Measurements from ENCODE around the gene NEDD4L. TPM values are rescaled to one million over a fixed set of nuclear protein-coding genes. Genes with fewer than 3 reads are reported as not detected.
"Not testable (repeated sequence)": the region's sequence is repeated elsewhere in the genome, so short reads cannot be mapped to it uniquely, and the experiment has no call there.

Gene NEDD4L
- total and polyA plus RNA-seq, 2 donors, result 15.1 to 56.9 TPM

- Histone ChIP-seq H3K4me3 (ENCODE audit: low read depth, low read length) (no peak overlapping the region), H3K27ac (ENCODE audit: low read depth) (no peak overlapping the region), H3K36me3 (ENCODE audit: insufficient read depth) (no peaks in the 10 kb centered on the region), H3K4me1 (ENCODE audit: insufficient read depth) (peaks cover 3% of the 10 kb centered on the region)
- 64% methylated on average over 2 of the region's 2 CpGs for WGBS
- no peak for DNase-seq (ENCODE audit: extremely low spot score)
Observed at GRCh38 chr18:58264840-58265239, 220.8 kb downstream of the NEDD4L start.

- WGBS, result 94% methylated on average over 3 of the region's 3 CpGs
- not testable (repeated sequence) for DNase-seq (ENCODE audit: extremely low spot score); H3K4me1 ChIP-seq (ENCODE audit: insufficient read depth); H3K36me3 ChIP-seq (ENCODE audit: insufficient read depth); H3K27ac ChIP-seq (ENCODE audit: low read depth); H3K4me3 ChIP-seq (ENCODE audit: low read depth, low read length)
Observed at GRCh38 chr18:58265489-58265888, 221.5 kb downstream of the NEDD4L start.

- H3K36me3 ChIP-seq (ENCODE audit: insufficient read depth), result no peaks in the 10 kb centered on the region
- no peak for DNase-seq (ENCODE audit: extremely low spot score)
- peaks cover 3% of the 10 kb centered on the region for H3K4me1 ChIP-seq (ENCODE audit: insufficient read depth)
- no peak overlapping the region for H3K4me3 ChIP-seq (ENCODE audit: low read depth, low read length)
- 75% methylated on average over 1 of the region's 1 CpG for WGBS
- H3K27ac ChIP-seq (ENCODE audit: low read depth), result no peak overlapping the region
Observed at GRCh38 chr18:58266291-58266690, 222.3 kb downstream of the NEDD4L start.

GRCh38 chr18:58267493-58267892 is 223.5 kb downstream of the NEDD4L start:
- Histone ChIP-seq H3K4me1 (ENCODE audit: insufficient read depth) (peaks cover 3% of the 10 kb centered on the region), H3K27ac (ENCODE audit: low read depth) (no peak overlapping the region), H3K36me3 (ENCODE audit: insufficient read depth) (no peaks in the 10 kb centered on the region), H3K4me3 (ENCODE audit: low read depth, low read length) (no peak overlapping the region)
- 89% methylated on average over 6 of the region's 6 CpGs for WGBS
- DNase-seq (ENCODE audit: extremely low spot score), result no peak

GRCh38 chr18:58268849-58269248 is 224.8 kb downstream of the NEDD4L start:
- no peak for DNase-seq (ENCODE audit: extremely low spot score)
- WGBS, result 62% methylated on average over 2 of the region's 2 CpGs
- Histone ChIP-seq H3K4me1 (ENCODE audit: insufficient read depth) (no peaks in the 10 kb centered on the region), H3K4me3 (ENCODE audit: low read depth, low read length) (no peak overlapping the region), H3K27ac (ENCODE audit: low read depth) (no peak overlapping the region), H3K36me3 (ENCODE audit: insufficient read depth) (no peaks in the 10 kb centered on the region)

GRCh38 chr18:58269931-58270330 is 225.9 kb downstream of the NEDD4L start:
- DNase-seq (ENCODE audit: extremely low spot score), result peak; percentile 84
- WGBS, result 83% methylated on average over 5 of the region's 5 CpGs
- no peak overlapping the region for H3K27ac ChIP-seq (ENCODE audit: low read depth)
- H3K36me3 ChIP-seq (ENCODE audit: insufficient read depth), result no peaks in the 10 kb centered on the region
- H3K4me1 ChIP-seq (ENCODE audit: insufficient read depth), result no peaks in the 10 kb centered on the region
- H3K4me3 ChIP-seq (ENCODE audit: low read depth, low read length), result no peak overlapping the region

- Histone ChIP-seq H3K4me1 (ENCODE audit: insufficient read depth) (no peaks in the 10 kb centered on the region), H3K4me3 (ENCODE audit: low read depth, low read length) (no peak overlapping the region), H3K36me3 (ENCODE audit: insufficient read depth) (no peaks in the 10 kb centered on the region), H3K27ac (ENCODE audit: low read depth) (no peak overlapping the region)
- 90% methylated on average over 4 of the region's 4 CpGs for WGBS
- DNase-seq (ENCODE audit: extremely low spot score), result no peak
Observed at GRCh38 chr18:58270396-58270795, 226.4 kb downstream of the NEDD4L start.

GRCh38 chr18:58271770-58272169 is 227.7 kb downstream of the NEDD4L start:
- H3K4me1 ChIP-seq (ENCODE audit: insufficient read depth), result no peaks in the 10 kb centered on the region
- no peak overlapping the region for H3K4me3 ChIP-seq (ENCODE audit: low read depth, low read length)
- no peaks in the 10 kb centered on the region for H3K36me3 ChIP-seq (ENCODE audit: insufficient read depth)
- no peak overlapping the region for H3K27ac ChIP-seq (ENCODE audit: low read depth)
- 76% methylated on average over 2 of the region's 2 CpGs for WGBS
- no peak for DNase-seq (ENCODE audit: extremely low spot score)

- H3K36me3 ChIP-seq (ENCODE audit: insufficient read depth), result no peaks in the 10 kb centered on the region
- DNase-seq (ENCODE audit: extremely low spot score), result no peak
- H3K4me1 ChIP-seq (ENCODE audit: insufficient read depth), result no peaks in the 10 kb centered on the region
- WGBS, result 88% methylated on average over 6 of the region's 6 CpGs
- H3K27ac ChIP-seq (ENCODE audit: low read depth), result no peak overlapping the region
- H3K4me3 ChIP-seq (ENCODE audit: low read depth, low read length), result no peak overlapping the region
Observed at GRCh38 chr18:58272209-58272608, 228.2 kb downstream of the NEDD4L start.

- Histone ChIP-seq H3K4me1 (ENCODE audit: insufficient read depth) (no peaks in the 10 kb centered on the region), H3K4me3 (ENCODE audit: low read depth, low read length) (no peak overlapping the region), H3K27ac (ENCODE audit: low read depth) (no peak overlapping the region), H3K36me3 (ENCODE audit: insufficient read depth) (no peaks in the 10 kb centered on the region)
- WGBS, result 74% methylated on average over 7 of the region's 7 CpGs
- no peak for DNase-seq (ENCODE audit: extremely low spot score)
Observed at GRCh38 chr18:58272779-58273435, 228.9 kb downstream of the NEDD4L start.

GRCh38 chr18:58275176-58275575 is 231.2 kb downstream of the NEDD4L start:
- Histone ChIP-seq H3K36me3 (ENCODE audit: insufficient read depth) (no peaks in the 10 kb centered on the region), H3K4me1 (ENCODE audit: insufficient read depth) (no peaks in the 10 kb centered on the region), H3K4me3 (ENCODE audit: low read depth, low read length) (no peak overlapping the region), H3K27ac (ENCODE audit: low read depth) (no peak overlapping the region)
- 94% methylated on average over 1 of the region's 1 CpG for WGBS
- no peak for DNase-seq (ENCODE audit: extremely low spot score)

GRCh38 chr18:58276789-58277739 is 233.0 kb downstream of the NEDD4L start:
- H3K27ac ChIP-seq (ENCODE audit: low read depth), result peak overlapping the region; percentile 41

GRCh38 chr18:58279504-58280175 is 235.6 kb downstream of the NEDD4L start:
- H3K36me3 ChIP-seq (ENCODE audit: insufficient read depth), result no peaks in the 10 kb centered on the region
- no peak for DNase-seq (ENCODE audit: extremely low spot score)
- WGBS, result 89% methylated on average over 7 of the region's 7 CpGs
- no peak overlapping the region for H3K4me3 ChIP-seq (ENCODE audit: low read depth, low read length)
- no peak overlapping the region for H3K27ac ChIP-seq (ENCODE audit: low read depth)
- no peaks in the 10 kb centered on the region for H3K4me1 ChIP-seq (ENCODE audit: insufficient read depth)

More at GRCh38 chr18:58276789-58277739, 233.0 kb downstream of the NEDD4L start:
- H3K4me3 ChIP-seq (ENCODE audit: low read depth, low read length), result no peak overlapping the region
- no peak for DNase-seq (ENCODE audit: extremely low spot score)
- H3K36me3 ChIP-seq (ENCODE audit: insufficient read depth), result no peaks in the 10 kb centered on the region
- 73% methylated on average over 10 of the region's 10 CpGs for WGBS
- H3K4me1 ChIP-seq (ENCODE audit: insufficient read depth), result no peaks in the 10 kb centered on the region
